ENCODE results near the gene WDR33.

The WDR33 gene

DNA sequence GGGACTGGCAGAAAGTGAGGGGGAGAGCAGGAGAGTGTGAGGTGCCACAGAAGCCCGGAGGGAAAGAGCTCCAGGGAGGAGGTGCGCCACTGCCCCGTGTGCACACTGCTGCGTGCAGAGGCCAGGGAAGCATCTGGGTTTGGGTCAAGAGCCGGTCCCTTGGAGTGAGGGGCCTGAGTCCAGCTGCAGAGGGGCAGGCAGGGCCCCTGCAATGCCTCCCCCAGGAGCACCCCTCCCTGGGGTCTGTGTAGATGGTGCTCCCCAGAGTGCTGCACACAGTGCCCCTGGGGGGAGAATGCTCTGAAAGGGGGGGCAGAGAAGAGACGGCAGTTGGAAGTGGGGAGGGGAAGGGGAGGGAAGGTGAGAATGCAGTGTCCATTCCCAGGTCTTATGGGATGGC is 132.0 kb downstream of the WDR33 start:
- DNase-seq (ENCODE audit: extremely low spot score, insufficient read length, low read depth) = no peak

DNA sequence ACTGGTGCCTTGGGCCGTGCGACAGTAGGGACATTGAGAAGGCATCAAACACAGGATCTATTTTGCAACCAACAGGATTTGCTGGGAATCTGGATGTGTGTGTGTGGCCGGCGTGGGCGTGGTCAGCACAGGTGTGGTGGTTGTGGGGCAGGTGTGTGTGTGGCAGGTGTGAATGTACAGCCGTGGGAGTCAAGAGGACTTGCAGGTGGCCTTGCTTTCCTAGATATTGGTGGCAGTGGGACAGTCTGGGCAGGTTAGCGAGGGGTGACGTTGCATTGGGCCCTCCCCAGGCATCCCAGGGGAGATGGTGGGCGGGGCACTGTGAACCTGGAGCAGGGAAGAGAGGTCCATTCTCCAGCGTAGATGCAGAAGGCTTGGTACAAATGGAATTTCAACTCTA is 132.4 kb downstream of the WDR33 start:
- FAIRE-seq (no peak), DNase-seq (ENCODE audit: extremely low spot score, insufficient read length, low read depth) (no peak)

More for the DNA sequence above, 132.0 kb downstream of the WDR33 start:
- no peak for FAIRE-seq

DNA sequence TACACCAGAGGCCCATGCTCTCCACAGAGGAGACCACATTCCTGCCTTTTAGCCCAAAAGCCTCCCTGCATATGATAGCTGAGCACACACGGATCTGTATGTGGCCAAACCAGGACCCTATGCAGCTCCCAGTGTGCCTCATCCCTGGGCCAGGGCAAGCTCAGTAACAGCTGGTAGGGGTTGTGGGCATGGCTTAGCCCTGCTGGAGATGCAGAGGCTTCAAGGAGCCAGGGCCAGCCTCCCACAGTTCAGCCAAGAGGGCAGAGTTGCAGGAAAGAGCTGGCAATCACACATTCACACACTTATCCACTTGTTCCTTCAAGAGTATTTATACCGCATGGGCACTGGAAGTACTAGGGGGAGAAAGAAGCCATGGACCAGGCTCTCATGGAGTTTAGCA is 134.1 kb downstream of the WDR33 start:
- DNase-seq (ENCODE audit: extremely low spot score, insufficient read length, low read depth) (no peak), FAIRE-seq (no peak)

DNA sequence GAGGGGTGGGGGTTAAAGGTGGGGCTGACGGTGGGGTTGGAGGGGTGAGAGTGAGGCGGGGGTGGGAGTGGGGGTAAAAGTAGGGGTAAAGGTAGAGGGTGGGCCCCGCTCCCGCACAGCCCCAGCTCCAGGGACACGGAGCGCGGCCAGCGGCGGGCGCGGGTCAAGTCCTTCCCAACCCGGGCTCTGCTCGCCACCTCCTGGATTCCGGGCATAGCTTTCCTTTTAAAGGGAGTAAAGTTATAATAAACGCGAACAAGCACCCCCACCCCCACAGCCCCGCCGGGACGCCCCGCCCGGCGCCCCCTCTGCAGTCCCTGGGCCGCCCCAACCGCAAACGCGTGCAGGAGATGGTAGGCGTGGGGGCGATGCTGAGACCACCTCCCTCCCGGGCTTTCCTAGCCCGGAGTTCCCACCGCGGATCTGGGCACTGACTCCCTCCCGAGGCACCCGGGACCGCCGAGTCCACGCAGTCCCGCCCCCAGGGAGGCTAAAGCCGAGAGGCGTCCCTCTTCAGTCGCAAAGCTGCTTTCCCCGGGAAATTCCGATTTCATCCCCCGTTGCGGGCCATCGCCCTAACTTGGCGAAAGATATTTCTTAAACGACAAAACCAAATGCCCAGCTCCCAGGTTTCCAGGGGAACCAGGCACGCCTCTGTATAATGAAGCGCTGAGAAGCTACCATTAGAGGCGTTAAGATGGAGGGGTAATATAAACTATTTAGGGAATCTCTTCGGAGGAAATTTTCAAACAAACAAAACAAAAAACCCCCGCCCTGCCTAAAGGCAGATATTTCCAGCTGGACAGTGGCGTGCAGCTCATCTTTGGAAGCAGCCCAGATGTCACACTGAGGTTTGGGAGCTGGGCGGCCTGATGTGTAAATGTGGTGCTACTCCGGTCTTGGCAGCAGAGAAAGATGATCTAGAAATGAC is 135.4 kb downstream of the WDR33 start, which contains the start of gene LIMS2:
TSS of gene LIMS2 (minus strand) at position 200 of the 931 bp plus-strand sequence. CDS start 506 bp downstream, outside the sequence.
- FAIRE-seq (no peak), DNase-seq (ENCODE audit: extremely low spot score, insufficient read length, low read depth) (no peak)

DNA sequence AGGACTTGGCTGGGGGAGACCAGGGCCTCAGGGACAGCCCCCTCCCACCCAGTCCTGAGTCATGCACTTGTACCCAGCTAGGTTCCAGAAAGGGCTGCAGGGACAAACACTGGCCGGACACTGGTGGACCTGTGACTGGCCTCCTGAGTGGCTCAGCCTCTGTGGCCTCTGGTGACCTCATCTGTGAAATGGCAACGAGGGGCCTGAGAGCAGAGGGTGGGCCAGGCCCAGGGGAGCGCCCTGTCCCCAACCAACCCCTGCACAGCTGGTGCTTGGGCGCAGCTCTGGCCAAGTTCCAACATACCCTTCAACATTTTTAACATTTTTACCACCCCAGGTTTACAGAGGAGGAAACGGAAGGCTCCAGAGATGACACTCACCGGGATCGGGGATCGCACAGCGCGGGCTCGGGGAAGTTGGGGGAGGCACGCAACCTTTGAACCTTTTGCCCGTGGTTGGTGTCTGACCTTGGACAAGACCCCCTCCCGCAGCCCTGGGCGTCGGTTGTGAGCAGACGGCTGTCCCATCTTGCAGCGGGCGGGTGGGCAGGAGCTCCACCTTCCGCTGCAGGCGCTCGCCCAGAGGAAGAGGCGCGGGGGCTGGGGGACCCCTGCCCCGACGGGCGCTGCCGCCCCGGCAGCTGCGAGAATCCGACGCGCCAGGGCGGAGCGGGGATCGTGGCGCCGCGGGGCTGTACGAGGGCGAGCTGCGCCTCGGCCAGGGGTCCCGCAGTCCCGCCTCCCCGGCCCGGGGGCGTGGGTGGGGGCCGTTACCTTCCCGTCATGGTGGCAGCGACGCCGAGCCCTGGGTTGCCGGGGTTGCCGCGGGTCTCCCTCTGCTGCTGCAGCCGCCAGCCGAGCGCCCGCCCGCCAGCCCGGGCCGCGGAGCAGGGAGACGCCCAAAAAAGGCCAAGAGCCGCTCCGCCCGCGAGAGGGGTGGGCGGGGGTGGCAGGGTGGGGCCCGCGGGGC is 136.4 kb downstream of the WDR33 start:
- FAIRE-seq (no peak), DNase-seq (ENCODE audit: extremely low spot score, insufficient read length, low read depth) (no peak)

DNA sequence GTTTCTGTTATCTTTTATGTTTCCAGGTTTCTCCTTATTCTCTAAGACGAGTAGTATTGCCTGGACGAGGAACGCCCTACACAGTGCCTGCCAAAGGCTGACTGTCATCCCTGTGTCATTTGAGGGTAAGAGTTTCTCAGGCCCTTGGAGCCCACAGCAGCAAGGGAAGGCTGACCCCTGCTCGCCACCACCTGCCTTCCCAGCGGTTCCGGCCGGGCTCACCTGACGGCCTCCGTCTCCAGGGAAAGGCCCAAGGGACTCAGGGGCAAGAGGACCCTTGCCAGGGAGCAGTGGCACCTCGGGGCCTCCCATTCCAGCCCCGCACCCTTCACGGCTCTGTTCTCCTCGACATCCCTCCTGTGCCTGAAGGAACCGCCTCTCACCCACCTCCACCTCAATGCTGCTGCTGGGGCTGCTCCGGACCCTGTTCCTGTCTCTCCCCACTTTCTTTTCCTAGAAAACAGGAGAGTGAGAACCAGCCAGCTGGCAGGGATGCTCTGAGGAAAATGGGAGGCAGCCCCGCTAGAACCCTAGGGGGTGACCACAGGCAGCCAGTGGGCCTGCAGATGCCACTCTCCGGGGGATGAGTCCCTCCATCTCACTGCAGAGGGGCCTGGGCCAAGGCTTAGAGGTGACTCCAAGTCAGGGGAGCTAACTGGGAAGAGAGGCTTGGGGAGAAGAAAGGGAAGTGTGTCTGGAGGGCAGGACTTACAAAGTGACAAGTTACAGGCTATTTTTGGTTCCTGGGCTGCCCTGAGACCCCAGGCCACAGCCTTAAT is 137.5 kb downstream of the WDR33 start:
- no peak for DNase-seq (ENCODE audit: extremely low spot score, insufficient read length, low read depth)
- no peak for FAIRE-seq

DNA sequence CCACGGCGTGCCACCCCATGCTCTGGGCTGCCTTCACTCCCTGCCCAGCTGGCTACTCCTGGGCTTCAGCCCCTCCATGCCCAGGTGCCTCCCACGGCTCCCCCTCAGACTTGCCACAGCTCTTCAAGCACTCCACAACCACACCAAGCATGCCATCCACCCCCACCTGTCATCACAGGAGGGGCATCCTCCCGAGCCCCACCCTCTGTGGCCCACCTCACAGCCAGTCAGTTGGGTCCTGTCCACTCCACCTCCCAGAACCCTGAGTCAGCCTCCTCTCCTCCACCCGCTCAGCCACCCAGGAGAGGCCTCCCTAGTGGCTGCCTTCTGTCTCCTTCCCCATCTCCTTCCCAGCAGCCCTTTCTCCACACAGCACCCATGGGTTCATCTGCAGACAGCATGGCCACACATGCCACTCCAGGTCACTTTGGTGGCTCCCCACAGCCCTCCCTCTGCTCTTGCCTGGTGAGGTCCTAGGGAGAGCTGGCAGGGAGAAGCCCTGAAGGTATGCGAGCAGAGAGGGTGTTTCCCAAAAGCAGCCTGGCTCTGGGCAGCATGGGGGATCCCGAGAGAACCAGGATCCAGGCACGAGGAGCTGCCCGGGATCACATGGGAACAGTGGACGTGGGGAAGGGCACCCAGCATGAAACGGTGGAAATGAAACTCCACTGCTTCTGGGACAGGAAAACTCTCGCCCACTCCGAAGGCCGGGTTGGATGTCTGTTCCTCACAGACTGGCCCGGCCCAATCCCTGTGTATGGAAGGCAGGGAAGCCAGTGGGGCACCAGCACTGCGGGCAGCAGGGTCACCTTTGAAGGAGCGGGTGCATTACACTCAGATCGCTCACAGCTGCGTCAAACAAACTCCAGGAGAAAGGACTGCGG is 138.4 kb downstream of the WDR33 start:
- no peak for DNase-seq (ENCODE audit: extremely low spot score, insufficient read length, low read depth)
- FAIRE-seq = no peak

DNA sequence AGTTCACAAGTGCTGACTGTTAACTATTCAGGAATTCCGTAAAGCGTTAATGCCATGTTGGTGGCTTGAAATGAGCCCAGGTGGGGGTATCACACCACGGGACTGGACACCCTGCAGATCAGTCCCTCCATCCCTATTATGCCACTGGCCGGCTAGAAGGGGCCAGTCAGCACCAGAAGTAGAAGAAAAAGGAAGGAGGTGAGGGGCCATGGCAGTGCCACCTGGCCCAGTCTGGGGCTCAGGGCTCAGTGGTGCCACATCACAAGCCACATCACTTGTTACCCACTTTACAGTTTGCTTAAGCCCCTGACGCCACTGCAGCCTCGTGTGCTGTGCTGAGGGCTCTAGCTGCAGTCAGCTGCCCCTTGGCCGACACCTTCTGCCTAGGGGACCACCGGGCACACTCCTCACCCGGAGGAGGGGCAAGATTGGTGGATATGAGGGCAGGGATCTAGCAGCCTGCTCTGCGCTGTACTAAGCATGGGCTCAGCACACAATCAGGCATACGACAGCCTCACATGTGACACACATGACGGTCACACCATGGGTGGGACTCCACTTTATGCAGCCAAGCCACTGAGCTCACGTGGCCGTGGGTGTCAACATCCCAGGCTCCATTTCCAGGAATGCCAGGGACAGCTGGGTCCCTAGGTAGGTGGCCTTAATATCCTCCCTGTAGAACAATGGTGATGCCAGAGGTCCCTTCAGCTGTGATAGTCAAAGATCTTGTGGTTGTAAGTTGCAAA is 139.2 kb downstream of the WDR33 start:
- FAIRE-seq (no peak), DNase-seq (ENCODE audit: extremely low spot score, insufficient read length, low read depth) (no peak)

DNA sequence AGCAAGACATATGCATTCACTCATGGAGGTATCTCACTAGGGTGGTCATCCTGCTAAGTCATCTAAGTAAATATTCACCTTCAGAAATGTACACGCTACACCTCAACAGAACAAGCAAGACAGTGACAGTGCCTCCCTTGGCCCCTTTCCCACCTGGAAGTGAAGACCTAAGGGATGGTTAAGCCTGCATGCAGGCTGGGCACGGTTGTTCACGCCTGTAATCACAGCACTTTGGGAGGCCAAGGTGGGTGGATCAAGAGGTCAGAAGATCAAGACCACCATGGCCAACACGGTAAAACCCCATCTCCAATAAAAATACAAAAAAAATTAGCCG is 140.0 kb downstream of the WDR33 start:
- DNase-seq (ENCODE audit: extremely low spot score, insufficient read length, low read depth) = no peak
- no peak for FAIRE-seq

DNA sequence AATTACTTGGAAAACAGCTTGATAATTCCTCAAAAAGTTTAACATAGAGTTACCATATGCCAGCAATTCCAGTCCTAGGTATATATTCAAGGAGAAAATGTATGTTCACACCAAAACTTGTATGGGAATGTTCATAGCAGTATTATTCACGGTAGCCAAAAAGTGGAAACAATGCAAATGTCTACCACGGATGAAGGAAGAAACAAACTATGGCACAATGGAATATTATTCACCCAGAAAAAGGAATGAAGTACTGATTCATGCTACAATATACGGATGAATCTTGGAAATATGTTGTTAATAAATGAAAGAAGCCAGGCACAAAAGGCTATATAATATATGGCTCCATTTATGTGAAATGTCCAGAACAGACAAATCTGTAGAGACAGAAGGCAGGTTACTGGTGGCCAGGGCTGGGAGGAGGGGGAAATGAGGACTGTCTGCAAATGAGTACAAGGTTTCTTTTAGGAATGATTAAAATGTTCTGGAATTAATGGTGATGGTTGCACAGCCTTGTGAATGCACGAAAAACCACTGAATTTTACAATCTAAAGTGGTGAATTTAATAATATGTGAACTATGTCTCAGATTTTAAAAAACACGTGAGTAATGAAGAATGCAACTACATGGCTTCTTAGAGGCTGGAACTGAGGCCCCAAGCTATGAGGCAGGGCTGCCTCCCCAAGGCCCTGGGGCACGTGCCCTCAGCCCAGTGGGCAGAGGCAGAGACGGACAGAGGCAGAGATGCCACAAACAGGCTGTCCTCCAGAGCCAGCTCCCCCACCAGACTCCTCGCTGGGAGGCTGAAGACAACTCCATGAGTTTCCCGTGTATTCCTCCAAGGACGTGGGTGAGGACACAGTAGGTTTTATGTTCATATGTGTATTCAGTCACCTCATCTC is 140.7 kb downstream of the WDR33 start:
- DNase-seq (ENCODE audit: extremely low spot score, insufficient read length, low read depth) (no peak), FAIRE-seq (no peak)

DNA sequence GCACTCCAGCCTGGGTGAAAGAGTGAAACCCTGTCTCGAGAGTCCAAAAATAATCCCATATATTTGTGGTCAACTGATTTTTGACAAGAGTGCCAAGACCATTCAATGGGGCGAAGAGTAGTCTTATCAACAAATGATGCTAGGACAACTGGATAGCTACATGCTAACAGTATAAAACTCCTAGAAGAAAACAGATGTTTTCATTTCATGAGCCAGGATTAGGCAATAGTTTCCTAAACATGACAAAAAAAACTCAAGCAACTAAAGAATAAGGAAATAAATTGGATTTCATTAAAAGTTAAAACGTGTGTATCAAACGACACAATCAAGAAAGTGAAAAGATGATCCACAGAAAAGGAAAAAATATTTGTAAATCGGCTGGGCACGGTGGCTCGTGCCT is 141.9 kb downstream of the WDR33 start:
- FAIRE-seq (no peak), DNase-seq (ENCODE audit: extremely low spot score, insufficient read length, low read depth) (no peak)

DNA sequence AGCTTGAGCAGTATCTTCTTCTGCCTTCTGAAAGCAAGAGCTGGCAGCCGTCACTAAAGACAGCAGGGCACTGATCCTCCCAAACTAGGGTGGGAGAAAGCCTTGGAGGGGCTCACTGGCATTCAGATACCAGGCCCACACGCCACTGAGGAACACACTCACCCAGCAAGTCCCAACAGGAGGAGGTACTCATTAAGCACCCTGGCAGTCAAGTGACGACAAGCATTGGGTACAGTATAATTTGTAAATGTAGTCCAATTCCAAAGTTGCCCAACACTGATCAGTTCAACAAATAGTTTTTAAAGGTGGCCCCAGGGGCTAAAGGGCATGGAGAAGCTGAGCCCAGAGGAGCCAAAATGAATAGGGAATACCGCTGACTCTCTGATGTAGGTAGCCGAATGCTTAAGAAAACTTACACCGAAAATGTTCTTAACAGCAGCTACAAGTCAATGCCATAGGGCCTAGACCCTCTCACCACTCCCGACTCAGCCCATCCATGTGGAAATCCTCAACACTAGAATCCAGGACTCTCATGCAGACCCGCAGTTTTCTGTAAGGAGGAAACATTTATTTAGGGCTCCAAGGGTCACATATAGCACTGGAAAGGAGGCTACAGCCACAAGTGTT is 145.6 kb downstream of the WDR33 start:
- FAIRE-seq (no peak), DNase-seq (ENCODE audit: extremely low spot score, insufficient read length, low read depth) (no peak)

DNA sequence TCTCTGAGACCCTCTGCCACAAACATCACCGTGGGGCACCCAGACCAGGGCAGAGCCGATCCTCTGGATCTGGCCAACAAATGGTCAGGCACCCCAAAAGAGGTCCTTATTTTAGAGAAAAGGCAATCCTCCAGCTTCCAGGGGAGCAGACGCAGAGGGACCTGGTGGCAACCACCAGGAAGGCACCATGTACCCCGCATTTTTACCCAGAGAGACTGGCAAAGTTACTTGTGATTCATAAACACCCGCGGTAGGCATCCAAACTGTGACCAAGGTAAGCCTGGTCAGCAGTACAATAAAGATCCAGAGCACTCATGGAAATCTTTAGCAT is 146.1 kb downstream of the WDR33 start:
- FAIRE-seq (no peak), DNase-seq (ENCODE audit: extremely low spot score, insufficient read length, low read depth) (no peak)

DNA sequence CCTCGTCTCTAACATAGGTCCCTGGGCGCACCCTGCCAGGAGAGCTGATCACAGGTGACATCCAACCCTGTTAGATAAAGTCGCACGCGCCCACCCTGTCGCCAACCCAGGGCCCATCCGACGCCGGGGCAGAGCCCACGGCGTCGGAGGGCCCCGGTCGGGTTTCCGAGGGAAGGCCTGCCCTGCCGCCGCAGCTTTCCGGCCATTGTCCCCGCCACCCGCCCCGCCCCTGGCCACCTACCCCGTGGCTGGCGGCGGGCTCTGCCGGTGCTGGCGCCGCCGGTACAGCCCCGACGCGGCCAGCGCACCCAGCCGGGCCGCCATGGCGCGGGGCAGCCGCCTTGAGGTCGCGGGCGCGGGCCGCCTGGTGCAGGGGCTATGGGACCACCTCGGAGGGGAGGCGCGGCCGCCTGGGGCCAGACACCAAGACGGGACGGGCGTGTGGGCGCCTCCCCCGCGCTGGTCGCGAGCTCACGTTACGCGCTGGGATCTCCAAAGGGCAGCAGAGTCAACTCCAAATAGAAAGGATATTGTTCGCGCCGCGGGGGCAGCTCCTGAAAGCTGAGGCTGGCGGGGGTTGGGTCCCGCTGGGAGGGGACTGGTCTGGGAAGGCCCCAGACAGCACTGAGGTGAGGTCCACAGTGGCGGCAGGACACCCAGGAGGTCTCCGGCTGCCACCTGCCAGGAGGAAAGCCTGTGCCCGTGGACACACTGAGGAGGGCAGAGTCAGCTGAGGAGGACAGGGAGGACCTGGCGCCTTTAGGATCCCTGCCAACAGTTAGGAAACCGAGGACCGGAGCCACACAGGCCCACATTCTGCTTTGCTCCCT is 146.7 kb downstream of the WDR33 start:
- FAIRE-seq (no peak), DNase-seq (ENCODE audit: extremely low spot score, insufficient read length, low read depth) (no peak)

DNA sequence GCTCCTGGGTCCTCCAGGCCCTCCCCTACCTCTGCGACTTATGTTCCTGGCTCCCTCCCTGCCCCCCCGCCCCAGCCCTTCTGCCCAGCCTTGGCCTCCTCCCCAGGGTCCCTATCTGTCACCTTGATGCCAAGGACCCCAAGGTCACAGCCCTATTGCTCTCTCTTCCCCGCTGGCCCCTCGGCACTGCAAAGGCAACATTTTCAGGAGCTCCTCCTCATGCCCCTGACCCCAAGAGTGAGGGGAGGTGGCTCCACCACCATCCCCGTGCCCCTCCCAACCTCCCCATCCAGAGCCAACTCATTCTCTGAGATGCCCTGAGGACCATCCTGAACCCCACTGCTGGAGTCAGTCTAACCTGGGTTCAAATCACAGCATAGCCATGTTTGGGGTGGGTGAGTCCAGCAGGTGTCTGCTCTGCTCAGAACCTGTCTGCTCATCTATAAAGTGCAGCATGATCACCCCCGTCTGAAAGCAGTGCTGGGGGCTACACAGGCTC is 147.4 kb downstream of the WDR33 start:
- DNase-seq (ENCODE audit: extremely low spot score, insufficient read length, low read depth) (no peak), FAIRE-seq (no peak)

DNA sequence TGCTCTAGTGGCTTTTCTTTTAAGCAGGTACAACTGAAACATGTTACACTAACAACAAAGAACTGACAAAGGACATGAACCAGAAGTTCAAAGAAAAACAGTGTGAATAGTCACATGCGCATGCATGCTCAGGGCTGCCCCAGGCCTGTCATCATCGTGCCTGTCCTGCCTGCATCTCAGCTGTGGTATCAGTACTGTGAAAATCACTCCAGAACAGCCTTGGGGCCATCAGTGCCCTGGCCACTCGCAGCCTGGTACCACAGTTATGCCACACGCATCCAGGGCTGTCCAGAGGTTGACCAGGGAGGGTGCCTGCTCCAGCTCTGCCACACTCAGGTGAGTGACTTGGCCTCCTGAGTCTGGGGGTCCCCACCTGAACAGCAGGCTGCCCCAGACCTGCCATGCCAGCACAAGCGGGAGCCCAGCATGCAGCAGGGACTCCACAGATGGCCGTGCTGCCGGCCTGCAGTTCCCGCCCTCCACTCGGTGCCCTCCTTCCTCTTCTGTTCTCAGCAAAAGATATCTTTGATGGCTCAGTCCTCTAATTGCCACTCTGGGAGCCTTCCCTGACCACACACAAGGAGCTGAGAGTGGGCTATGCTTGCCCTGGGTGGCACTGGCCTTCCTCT is 147.9 kb downstream of the WDR33 start:
- no peak for FAIRE-seq
- DNase-seq (ENCODE audit: extremely low spot score, insufficient read length, low read depth) = no peak

Data from GM18507 (cell line).